ENCODE results near the gene PRKRIP1. TPM values are rescaled to one million over a fixed set of nuclear protein-coding genes. Genes with fewer than 3 reads are reported as not detected.
"Not testable (repeated sequence)": the region's sequence is repeated elsewhere in the genome, so short reads cannot be mapped to it uniquely, and the experiment has no call there.

PRKRIP1 gene
- total RNA-seq, 1 experiment from 2014 or later, result 38.8 TPM

DNA sequence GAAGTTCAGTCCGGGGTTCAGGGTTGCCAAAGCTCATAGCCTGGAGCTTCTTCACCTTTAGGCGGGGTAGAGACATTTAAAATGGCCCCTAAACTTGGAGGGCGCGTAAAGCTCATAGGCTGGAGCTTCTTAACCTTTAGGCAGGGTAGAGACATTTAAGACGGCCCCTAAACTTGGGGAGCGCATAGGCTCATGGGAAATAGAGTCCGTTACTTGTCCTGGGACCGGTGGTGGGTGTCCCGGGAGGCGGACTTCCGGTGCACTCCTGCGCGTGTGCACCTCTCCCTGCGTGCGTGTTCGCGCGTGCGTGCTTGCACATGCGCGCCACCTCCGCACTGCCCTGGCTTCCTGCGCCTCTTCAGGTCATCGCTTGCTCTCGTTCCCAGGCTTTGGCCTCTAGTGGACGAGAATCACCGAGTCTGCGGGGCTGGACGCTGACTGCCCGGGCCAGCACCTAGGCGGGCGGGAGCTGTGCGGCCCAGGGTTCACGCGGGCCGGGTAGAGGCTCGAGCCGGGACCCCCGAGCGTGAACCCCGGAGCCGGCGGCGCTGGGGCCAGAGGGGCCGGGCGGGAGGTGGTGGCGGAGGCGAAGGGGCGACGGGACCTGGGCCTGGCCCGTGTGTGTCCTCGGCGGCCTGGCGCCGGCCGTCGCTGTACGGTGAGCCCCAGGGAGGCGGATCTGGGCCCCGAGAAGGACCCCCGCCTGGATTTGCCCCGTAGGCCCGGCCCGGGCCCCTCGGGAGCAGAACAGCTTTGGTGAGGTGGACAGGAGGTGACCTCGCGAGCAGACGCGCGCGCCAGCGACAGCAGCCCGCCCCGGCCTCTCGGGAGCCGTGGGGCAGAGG is 32.4 kb upstream of the PRKRIP1 start:
- Mint-ChIP-seq H3K27ac (peak overlapping the region in 2 of 3 experiments; percentile 55 to 85; a peak in 2 of 7 replicates), H3K36me3 (ENCODE audit: insufficient read depth in 1 of 3, low read depth in 3 of 3) (peaks cover 15 to 23% (median 23%) of the 10 kb centered on the region in 3 experiments; a peak in 6 of 7 replicates), H3K4me3 (peak overlapping the region; percentile 90 to 95)
- no CpG with 5 or more reads among the region's 76 CpGs for WGBS (ENCODE audit: extremely low coverage, insufficient read length, low lambda C conversion rate)
- H3K23me2 ChIP-seq (ENCODE audit: insufficient read length, low read depth, low read length, poor library complexity, severe bottlenecking); H2BK5ac ChIP-seq (ENCODE audit: insufficient read length, low read length); H4K8ac ChIP-seq (replicated peaks; ENCODE audit: insufficient read length, low read depth, low read length); H2AK5ac ChIP-seq (ENCODE audit: insufficient read length, low read length); H3K18ac ChIP-seq (ENCODE audit: insufficient read length, low read depth, low read length); H2BK120ac ChIP-seq (ENCODE audit: low read depth, low read length, poor library complexity, severe bottlenecking); H3K27ac ChIP-seq (ENCODE audit: insufficient read length, low read depth, low read length); H2BK15ac ChIP-seq (ENCODE audit: low read depth, low read length); H3K79me1 ChIP-seq (ENCODE audit: insufficient read depth, low read depth, low read length, poor library complexity, severe bottlenecking); H3K23ac ChIP-seq (ENCODE audit: insufficient read length, low read depth, low read length); H2BK12ac ChIP-seq (ENCODE audit: insufficient read length, low read depth, low read length); H3K4me1 ChIP-seq (ENCODE audit: insufficient read depth, low read length); H3K56ac ChIP-seq (ENCODE audit: insufficient read length, low read depth, low read length); H3K27me3 ChIP-seq (ENCODE audit: insufficient read depth, low read length); H3T11ph ChIP-seq (ENCODE audit: low read length); H3K4me1 Mint-ChIP-seq; H3K9me3 Mint-ChIP-seq; H2AFZ ChIP-seq (ENCODE audit: low read length); H2BK20ac ChIP-seq (ENCODE audit: low read depth, low read length, poor library complexity, severe bottlenecking); H3K27me3 Mint-ChIP-seq (ENCODE audit: low read depth); H3K9me3 ChIP-seq (ENCODE audit: control insufficient read depth, low read depth, low read length); H4K20me1 ChIP-seq (ENCODE audit: control insufficient read depth, insufficient read depth, insufficient read length); H4K91ac ChIP-seq (ENCODE audit: insufficient read length, low read depth, low read length); H4K5ac ChIP-seq (ENCODE audit: insufficient read length, low read depth, low read length); H3K79me2 ChIP-seq (ENCODE audit: insufficient read depth, low read length); H3K4ac ChIP-seq (ENCODE audit: low read depth, low read length); H3K14ac ChIP-seq (ENCODE audit: insufficient read depth, low read length): not testable (repeated sequence)
- peak; percentile 98 for DNase-seq
- Histone ChIP-seq H3K9ac (ENCODE audit: extremely low read depth, insufficient read length, low read length) (peak overlapping the region; percentile 84), H3K4me2 (ENCODE audit: insufficient read depth, insufficient read length, low read length) (peak overlapping the region; percentile 60)
- TF ChIP-seq, protein P1, sequence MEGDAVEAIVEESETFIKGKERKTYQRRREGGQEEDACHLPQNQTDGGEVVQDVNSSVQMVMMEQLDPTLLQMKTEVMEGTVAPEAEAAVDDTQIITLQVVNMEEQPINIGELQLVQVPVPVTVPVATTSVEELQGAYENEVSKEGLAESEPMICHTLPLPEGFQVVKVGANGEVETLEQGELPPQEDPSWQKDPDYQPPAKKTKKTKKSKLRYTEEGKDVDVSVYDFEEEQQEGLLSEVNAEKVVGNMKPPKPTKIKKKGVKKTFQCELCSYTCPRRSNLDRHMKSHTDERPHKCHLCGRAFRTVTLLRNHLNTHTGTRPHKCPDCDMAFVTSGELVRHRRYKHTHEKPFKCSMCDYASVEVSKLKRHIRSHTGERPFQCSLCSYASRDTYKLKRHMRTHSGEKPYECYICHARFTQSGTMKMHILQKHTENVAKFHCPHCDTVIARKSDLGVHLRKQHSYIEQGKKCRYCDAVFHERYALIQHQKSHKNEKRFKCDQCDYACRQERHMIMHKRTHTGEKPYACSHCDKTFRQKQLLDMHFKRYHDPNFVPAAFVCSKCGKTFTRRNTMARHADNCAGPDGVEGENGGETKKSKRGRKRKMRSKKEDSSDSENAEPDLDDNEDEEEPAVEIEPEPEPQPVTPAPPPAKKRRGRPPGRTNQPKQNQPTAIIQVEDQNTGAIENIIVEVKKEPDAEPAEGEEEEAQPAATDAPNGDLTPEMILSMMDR (conservative IDR thresholded peaks at IDR 0.05), result peak; percentile 24; the same call in 2 of the 3 replicates

GRCh38 chr7:102364394-102364886 is 31.7 kb upstream of the PRKRIP1 start:
- not testable (repeated sequence) for H3K9me3 ChIP-seq (ENCODE audit: control insufficient read depth, low read depth, low read length); H3K79me2 ChIP-seq (ENCODE audit: insufficient read depth, low read length); H3K9ac ChIP-seq (ENCODE audit: extremely low read depth, insufficient read length, low read length); H2BK20ac ChIP-seq (ENCODE audit: low read depth, low read length, poor library complexity, severe bottlenecking); H3K27me3 Mint-ChIP-seq (ENCODE audit: low read depth); H3K79me1 ChIP-seq (ENCODE audit: insufficient read depth, low read depth, low read length, poor library complexity, severe bottlenecking); H2BK12ac ChIP-seq (ENCODE audit: insufficient read length, low read depth, low read length); DNase-seq; H3K23me2 ChIP-seq (ENCODE audit: insufficient read length, low read depth, low read length, poor library complexity, severe bottlenecking); H3K4me1 Mint-ChIP-seq; H3K4ac ChIP-seq (ENCODE audit: low read depth, low read length); H4K8ac ChIP-seq (replicated peaks; ENCODE audit: insufficient read length, low read depth, low read length); H3K23ac ChIP-seq (ENCODE audit: insufficient read length, low read depth, low read length); H2AFZ ChIP-seq (ENCODE audit: low read length); H2BK5ac ChIP-seq (ENCODE audit: insufficient read length, low read length); H4K91ac ChIP-seq (ENCODE audit: insufficient read length, low read depth, low read length); H3T11ph ChIP-seq (ENCODE audit: low read length); H2AK5ac ChIP-seq (ENCODE audit: insufficient read length, low read length); H3K9me3 Mint-ChIP-seq; H2BK120ac ChIP-seq (ENCODE audit: low read depth, low read length, poor library complexity, severe bottlenecking); H3K27ac ChIP-seq (ENCODE audit: insufficient read length, low read depth, low read length); H3K27me3 ChIP-seq (ENCODE audit: insufficient read depth, low read length); H3K56ac ChIP-seq (ENCODE audit: insufficient read length, low read depth, low read length); H3K18ac ChIP-seq (ENCODE audit: insufficient read length, low read depth, low read length); H3K14ac ChIP-seq (ENCODE audit: insufficient read depth, low read length); H4K20me1 ChIP-seq (ENCODE audit: control insufficient read depth, insufficient read depth, insufficient read length); H2BK15ac ChIP-seq (ENCODE audit: low read depth, low read length); H4K5ac ChIP-seq (ENCODE audit: insufficient read length, low read depth, low read length); H3K4me1 ChIP-seq (ENCODE audit: insufficient read depth, low read length)
- Mint-ChIP-seq H3K27ac (peak overlapping the region in 1 of 3 experiments; percentile 85; a peak in 2 of 7 replicates), H3K4me3 (peak overlapping the region; percentile 90 to 95), H3K36me3 (ENCODE audit: insufficient read depth in 1 of 3, low read depth in 3 of 3) (peaks cover 15 to 23% (median 23%) of the 10 kb centered on the region in 3 experiments; a peak in 6 of 7 replicates)
- H3K4me2 ChIP-seq (ENCODE audit: insufficient read depth, insufficient read length, low read length), result peak overlapping the region; percentile 60
- no CpG with 5 or more reads among the region's 20 CpGs for WGBS (ENCODE audit: extremely low coverage, insufficient read length, low lambda C conversion rate)

Data from H9 (cell line).